Adrenal gland (tissue), 12 donors: Measurements from ENCODE around the gene AKAP13. TPM values are rescaled to one million over a fixed set of nuclear protein-coding genes. Genes with fewer than 3 reads are reported as not detected.
A peak's percentile ranks its signal among the peaks of the same experiment; 100 is the strongest.

ENCODE experiments used
- DNase-seq, 7 donors: peaks; one replicate each; pipeline ENCODE4 v3.0.0-alpha.2; 2019 to 2020
- H3K27ac ChIP-seq, 5 donors: fragments of 200-600 bp; sonication (generic) in 4 of 5; 1 replicate in 3 of 5; 2 replicates in 2 of 5; pipeline versions ENCODE4 v1.5.1 to v1.8.0; 2016 to 2020; ENCODE audit warnings: mild to moderate bottlenecking in 1 of 5
- H3K27me3 ChIP-seq: fragments of 200-600 bp; 2 replicates; pipeline ENCODE4 v1.8.0; 2021
- H3K36me3 ChIP-seq, 2 donors: fragments of 200-600 bp; replicated peaks in 1 of 2; 1 replicate in 1 of 2; 2 replicates in 1 of 2; pipeline versions ENCODE4 v1.5.1 to v1.8.0; 2018 to 2022
- H3K4me1 ChIP-seq, 2 donors: fragments of 200-600 bp; replicated peaks in 1 of 2; 1 replicate in 1 of 2; 2 replicates in 1 of 2; pipeline versions ENCODE4 v1.5.1 to v1.8.0; 2018 to 2021
- H3K4me3 ChIP-seq, 4 donors: fragments of 200-600 bp; sonication (generic) in 3 of 4; one replicate each; pipeline ENCODE4 v1.5.1; 2016 to 2018
- H3K9me3 ChIP-seq, 3 donors: fragments of 200-600 bp; sonication (generic) in 1 of 3; replicated peaks in 1 of 3; 1 replicate in 2 of 3; 2 replicates in 1 of 3; pipeline versions ENCODE4 v1.5.1 to v1.8.0; 2016 to 2021
- CTCF ChIP-seq, 6 experiments: fragments of 450-650 bp in 4 of 6; fragments of 200-600 bp in 2 of 6; sonication (generic) in 1 of 6; IDR thresholded peaks; 1 replicate in 5 of 6; 2 replicates in 1 of 6; pipeline versions ENCODE4 v1.5.1 to v1.8.0; 2016 to 2021; ENCODE audit warnings: antibody characterized with exemption in 6 of 6, mild to moderate bottlenecking in 2 of 6, moderate library complexity in 1 of 6
- POLR2A ChIP-seq, 2 donors: fragments of 450-650 bp; IDR thresholded peaks; one replicate each; pipeline ENCODE4 v1.6.1; 2017; ENCODE audit warnings: antibody characterized with exemption in 2 of 2, mild to moderate bottlenecking in 2 of 2, moderate library complexity in 1 of 2
- WGBS, 4 donors: extraction: QIAGEN DNeasy Blood & Tissue Kit in 2 of 4; methylation state at CpG; one replicate each; pipeline versions ENCODE4 v1.1.5 to v1.1.7; 2013 to 2017; 5-methylcytosine and 5-hydroxymethylcytosine counted together
- intact Hi-C, 2 donors: fragments of 100-400 bp; cut with DNase I; formaldehyde crosslinking; loops; one replicate each; pipeline versions ENCODE4 v1.14.1 to v1.15.0; 2022 to 2023
- polyA plus RNA-seq, 3 donors: library from polyadenylated mRNA; stranded (reverse); fragments of 200-250 nt in 2 of 3; fragments of 350-450 nt in 1 of 3; fragmentation: Illumina TruSeq in 1 of 3; extraction: RNeasy Lipid Tissue Mini Kit (QIAGEN cat#74804) in 1 of 3; gene quantifications; one replicate each; pipeline ENCODE4 v1.2.3, GENCODE V29; 2013 to 2014
- total RNA-seq, 9 donors: library from RNA; depleted of rRNA in 4 of 9; stranded (reverse); fragments of >200 nt in 4 of 9; fragments of 120-200 nt in 1 of 9; fragmentation: NEBNext Ultra II Directional in 1 of 9; extraction: Animal tissue kit (Norgen Biotek cat#: 25700) in 1 of 9; gene quantifications; one replicate each; pipeline versions ENCODE4 v1.1.0 to v1.2.4, GENCODE V29; 2013 to 2023
- donor health status: healthy with polysubstance abuse.
- donor health status: Bipolar disorder and iron deficiency.
- donor health status: DM: yes; HTN: yes; CAD: no.
- donor health status: DM: no; HTN: no; CAD: no.
- donor health status: DM: no; HTN: no; CAD: no.
- donor health status: DM: yes; HTN: yes; CAD: no.

AKAP13 gene
- total and polyA plus RNA-seq, 12 donors, result 42.7 to 144 (median 89.2) TPM

DNA sequence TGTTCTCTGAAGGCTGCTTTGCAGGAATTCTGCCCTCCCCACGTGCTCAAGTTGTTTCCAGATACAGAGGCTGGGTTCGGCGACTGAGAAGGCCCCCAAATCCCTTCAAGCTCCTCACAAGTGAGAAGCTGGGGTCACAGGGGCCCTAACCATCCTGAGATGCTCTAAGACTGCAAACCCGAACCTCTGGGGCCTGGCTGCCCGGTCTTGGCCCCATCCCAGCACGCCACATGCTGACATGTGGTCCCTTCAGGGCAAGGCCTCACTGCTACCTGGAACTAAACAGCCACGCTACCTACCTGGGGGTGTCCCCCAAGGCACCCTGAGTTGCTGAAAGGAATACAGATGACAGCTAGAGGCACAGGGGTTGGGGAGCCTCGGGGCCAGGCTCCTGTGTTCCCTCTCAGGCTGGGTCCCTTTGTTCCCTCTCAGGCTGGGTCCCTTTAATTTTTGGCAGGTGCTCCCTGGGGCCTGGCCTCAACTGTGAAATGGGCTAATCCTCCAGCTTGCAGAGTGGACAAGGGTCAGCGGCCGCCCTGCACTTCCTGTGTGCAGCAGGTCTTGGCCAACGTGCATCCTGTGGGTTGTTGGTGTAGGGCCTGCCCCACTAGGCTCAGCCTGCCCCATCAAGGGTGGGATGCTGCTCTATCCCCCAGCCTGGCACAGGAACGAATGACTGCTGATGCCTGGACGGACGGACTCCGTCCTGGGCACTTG lies 381.8 kb downstream of the AKAP13 start:
- WGBS, 4 donors, result 68 to 97% (median 86%) methylated on average over 6 to 15 of the region's 15 CpGs
- intact Hi-C loops, result no loop called here
- H3K27me3 ChIP-seq, result no peaks in the 10 kb centered on the region
- H3K4me1 ChIP-seq, result peaks cover 0 to 10% of the 10 kb centered on the region in 2 donors
- H3K9me3 ChIP-seq, result no peaks in the 10 kb centered on the region
- no peaks in the 10 kb centered on the region for H3K36me3 ChIP-seq
- TF ChIP-seq CTCF (IDR thresholded peaks at IDR 0.05) (no peak), POLR2A (IDR thresholded peaks at IDR 0.05) (no peak)
- peak overlapping the region in 2 of 5 donors; percentile 20 to 75 for H3K27ac ChIP-seq
- DNase-seq, result no peak
- no peak overlapping the region for H3K4me3 ChIP-seq

DNA sequence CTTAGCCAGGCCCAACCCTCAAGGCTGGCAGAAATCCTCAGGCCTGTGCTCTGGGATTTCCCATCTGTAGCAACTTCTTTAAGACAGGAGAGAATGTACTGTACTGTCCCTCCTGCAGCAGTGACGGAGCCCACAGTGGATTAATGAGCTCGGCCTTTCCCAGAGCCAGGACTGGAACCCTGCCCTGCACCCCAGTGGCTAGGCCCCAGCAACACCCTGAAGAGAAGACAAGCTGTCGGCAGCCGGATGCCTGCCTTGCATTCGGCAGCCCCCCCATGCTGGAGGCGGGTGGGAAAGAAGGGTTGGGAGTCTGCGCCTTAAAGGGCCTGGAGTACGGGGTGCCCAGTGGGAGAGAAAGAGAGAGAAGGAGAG lies 382.3 kb downstream of the AKAP13 start:
- Histone ChIP-seq H3K36me3 (no peaks in the 10 kb centered on the region), H3K27me3 (no peaks in the 10 kb centered on the region), H3K27ac (peak overlapping the region in 2 of 5 donors; percentile 20 to 75), H3K4me3 (no peak overlapping the region), H3K9me3 (no peaks in the 10 kb centered on the region), H3K4me1 (peaks cover 0 to 10% of the 10 kb centered on the region in 2 donors)
- intact Hi-C loops, result no loop called here
- 87 to 91% (median 89%) methylated on average over 8 of the region's 8 CpGs for WGBS, 4 donors
- TF ChIP-seq POLR2A (IDR thresholded peaks at IDR 0.05), result no peak
- TF ChIP-seq CTCF (IDR thresholded peaks at IDR 0.05), result no peak
- DNase-seq, result no peak

GRCh38 chr15:85763157-85763556 lies 382.8 kb downstream of the AKAP13 start:
- H3K27ac ChIP-seq, result peak overlapping the region in 2 of 5 donors; percentile 20 to 75
- no peaks in the 10 kb centered on the region for H3K27me3 ChIP-seq
- H3K4me1 ChIP-seq, result peaks cover 0 to 10% of the 10 kb centered on the region in 2 donors
- H3K4me3 ChIP-seq, result no peak overlapping the region
- TF ChIP-seq CTCF (IDR thresholded peaks at IDR 0.05) (no peak), POLR2A (IDR thresholded peaks at IDR 0.05) (no peak)
- WGBS, 4 donors, result 91 to 96% (median 95%) methylated on average over 3 to 16 of the region's 16 CpGs
- intact Hi-C loops, result no loop called here
- H3K36me3 ChIP-seq, result no peaks in the 10 kb centered on the region
- no peaks in the 10 kb centered on the region for H3K9me3 ChIP-seq
- DNase-seq, result no peak

- Histone ChIP-seq H3K36me3 (no peaks in the 10 kb centered on the region), H3K27me3 (no peaks in the 10 kb centered on the region), H3K27ac (peak overlapping the region in 2 of 5 donors; percentile 63 to 75), H3K9me3 (no peaks in the 10 kb centered on the region), H3K4me3 (no peak overlapping the region), H3K4me1 (peaks cover 0 to 10% of the 10 kb centered on the region in 2 donors)
- intact Hi-C loops, result no loop called here
- DNase-seq, result no peak
- WGBS, 4 donors, result 83 to 93% (median 90%) methylated on average over 15 to 28 of the region's 28 CpGs
- TF ChIP-seq CTCF (IDR thresholded peaks at IDR 0.05), result no peak
- TF ChIP-seq POLR2A (IDR thresholded peaks at IDR 0.05), result no peak
These were observed 383.6 kb downstream of the AKAP13 start for GRCh38 chr15:85763673-85764633.
